Measurements from ENCODE around the gene GAB4. TPM values are rescaled to one million over a fixed set of nuclear protein-coding genes. Genes with fewer than 3 reads are reported as not detected.
"Not testable (repeated sequence)": the region's sequence is repeated elsewhere in the genome, so short reads cannot be mapped to it uniquely, and the experiment has no call there.

GAB4 gene, protein sequence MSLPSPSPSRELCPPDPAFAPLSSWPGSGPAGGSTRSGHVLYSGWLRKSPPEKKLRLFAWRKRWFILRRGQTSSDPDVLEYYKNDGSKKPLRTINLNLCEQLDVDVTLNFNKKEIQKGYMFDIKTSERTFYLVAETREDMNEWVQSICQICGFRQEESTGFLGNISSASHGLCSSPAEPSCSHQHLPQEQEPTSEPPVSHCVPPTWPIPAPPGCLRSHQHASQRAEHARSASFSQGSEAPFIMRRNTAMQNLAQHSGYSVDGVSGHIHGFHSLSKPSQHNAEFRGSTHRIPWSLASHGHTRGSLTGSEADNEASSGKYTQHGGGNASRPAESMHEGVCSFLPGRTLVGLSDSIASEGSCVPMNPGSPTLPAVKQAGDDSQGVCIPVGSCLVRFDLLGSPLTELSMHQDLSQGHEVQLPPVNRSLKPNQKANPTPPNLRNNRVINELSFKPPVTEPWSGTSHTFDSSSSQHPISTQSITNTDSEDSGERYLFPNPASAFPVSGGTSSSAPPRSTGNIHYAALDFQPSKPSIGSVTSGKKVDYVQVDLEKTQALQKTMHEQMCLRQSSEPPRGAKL
- total RNA-seq, result not detected in 2 replicates

DNA sequence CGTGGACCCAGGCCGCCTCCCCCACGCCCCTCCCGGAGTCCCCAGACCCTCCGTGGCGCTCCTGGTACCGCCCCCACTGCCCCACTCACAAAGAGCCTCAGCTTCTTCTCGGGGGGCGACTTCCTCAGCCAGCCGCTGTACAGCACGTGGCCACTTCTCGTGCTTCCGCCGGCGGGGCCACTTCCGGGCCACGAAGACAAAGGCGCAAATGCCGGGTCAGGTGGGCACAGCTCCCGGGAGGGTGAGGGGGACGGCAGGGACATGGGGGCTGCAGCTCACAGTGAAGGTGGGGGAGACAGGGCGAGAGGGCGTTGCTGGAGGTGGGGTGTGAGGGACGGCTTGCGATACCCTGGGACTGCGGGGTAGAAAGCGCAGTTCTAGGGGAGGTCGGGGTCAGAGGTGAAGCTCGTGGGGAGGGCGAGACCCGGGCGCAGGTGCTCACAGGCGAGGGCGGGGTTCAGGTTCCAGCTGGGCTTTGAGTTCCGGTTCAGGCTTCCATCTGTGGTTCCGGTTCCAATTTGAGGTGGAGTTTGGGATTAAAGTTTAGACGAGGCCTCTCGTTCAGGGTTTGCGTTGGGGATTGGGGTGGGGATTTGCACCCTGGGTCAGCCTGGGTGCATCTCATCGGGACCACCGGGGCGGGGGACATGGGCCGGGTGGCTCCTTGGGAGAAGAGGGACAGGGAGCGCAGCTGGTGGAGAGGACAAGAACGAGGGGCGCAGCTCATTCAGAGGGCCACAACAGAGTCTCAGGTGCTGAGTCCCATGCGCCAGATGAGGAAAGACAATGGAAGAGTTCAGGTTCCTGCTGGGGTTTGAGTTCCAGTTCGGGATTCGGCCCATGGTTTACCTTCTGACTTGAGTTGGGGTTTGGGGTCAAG lies at the start of gene GAB4:
Gene GAB4, minus strand, starts transcription at position 371 of the 880 bp plus-strand sequence. Its CDS starts 108 bp downstream, at position 263.
- intact Hi-C loops (cut with micrococcal nuclease), result no loop called here

DNA sequence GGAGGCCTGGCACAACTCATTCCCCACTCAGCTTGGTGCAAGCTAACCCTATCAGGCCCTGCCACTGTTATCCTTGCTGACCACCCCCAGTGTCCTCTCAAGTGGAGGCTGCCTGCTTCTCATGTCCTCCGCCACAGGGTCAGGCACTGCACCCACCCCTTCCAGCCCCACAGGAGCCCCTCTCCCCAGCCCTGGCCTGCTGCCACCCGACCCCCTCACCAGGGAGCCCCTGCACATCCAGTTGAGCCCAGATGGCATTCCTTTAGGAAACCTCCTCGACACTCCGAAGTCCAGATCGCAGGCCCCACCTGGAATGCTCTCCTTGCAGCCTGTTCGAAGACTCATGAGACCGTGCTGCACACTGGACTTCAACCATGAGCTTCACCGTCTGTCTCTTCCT lies 48.8 kb upstream of the GAB4 start:
- intact Hi-C loops (cut with micrococcal nuclease), result no loop called here

DNA sequence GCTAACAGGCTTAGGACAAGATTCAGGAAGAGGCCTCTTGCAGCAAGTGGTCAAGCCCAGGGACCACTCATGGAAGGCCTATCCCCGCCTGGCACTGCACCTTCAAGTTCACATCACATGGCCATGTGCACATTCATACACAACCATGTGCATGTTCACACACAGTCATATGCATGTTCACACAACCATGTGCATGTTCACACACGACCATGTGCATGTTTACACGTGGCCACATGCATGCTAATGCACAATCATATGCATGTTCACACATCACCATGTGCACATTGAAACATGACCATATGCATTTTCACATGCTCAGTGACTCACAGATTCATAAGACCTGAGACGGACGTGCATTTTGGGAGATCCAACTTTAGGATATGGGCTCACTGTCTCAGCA lies 48.0 kb upstream of the GAB4 start:
- intact Hi-C loops (cut with micrococcal nuclease), result no loop called here

DNA sequence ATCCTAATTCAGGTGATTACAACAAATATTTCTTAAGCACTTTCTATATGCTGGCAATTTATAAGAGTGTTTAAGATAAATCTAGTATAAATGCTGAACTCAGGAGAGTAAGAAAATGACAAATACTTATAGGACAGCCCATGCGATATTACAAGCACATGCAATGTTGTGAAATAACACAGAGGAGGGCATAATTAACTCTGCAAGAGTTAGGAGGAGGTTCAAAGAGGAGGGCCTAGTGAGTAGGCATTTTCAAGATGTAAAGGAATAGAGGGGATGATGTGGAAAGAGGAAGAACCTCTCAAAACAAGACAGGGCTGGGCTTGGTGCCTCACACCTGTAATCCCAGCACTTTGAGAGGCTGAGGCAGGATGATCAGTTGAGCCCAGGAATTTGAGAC lies 39.6 kb upstream of the GAB4 start:
- intact Hi-C loops (cut with micrococcal nuclease), result no loop called here

DNA sequence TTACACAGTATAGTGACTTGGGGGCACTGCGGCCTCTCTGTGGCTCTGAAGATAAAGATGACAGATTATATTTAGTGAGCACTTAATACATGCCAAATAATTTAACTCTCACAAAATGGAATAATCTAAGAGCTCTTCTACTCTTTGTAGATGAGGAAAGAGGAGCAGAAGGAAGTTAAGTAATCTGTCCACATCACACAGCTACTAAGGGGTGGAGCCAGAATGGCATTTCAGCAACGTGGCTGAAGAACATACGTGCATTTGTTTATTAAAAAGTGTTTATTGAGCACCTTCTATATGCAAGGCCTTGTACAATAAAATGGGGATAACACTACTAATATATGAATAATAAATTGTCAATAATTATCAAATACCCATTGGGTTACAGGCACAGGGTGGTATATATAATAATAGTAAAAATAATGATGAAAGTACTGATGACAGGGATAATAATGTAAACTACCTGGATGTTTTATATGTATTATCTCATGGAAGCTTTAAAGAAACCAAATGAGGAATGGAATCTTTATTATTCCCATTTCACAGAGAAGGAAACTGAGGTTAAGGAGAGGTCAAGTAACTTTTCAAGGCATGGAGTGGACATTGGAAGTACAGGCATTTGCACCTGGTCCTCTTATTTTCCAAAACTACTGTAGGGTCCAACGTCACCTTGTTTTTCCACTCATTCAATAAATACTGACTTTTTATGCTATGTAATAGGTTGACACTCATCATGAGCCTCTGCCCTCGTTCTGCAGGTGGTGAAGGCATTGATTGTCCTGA lies 38.7 kb upstream of the GAB4 start:
- intact Hi-C loops (cut with micrococcal nuclease), result no loop called here

DNA sequence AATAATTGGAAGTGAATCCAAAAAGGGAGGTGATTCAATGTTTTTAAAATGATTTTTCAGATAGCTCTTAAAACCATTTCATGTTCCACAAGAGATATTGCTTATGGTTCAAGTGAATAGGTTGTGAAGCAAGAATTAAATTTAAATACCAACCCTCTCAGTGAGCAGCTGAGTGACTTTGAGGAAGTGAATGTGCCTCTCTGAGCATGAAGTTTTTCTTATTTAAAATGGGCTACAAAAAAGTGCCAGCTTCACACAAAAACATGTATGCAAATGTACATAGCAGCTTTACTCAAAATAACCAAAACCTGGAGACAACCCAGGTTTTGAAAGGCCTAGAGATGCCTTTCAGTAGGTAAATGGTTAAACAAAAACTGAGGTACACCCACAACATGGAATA lies 35.5 kb upstream of the GAB4 start:
- intact Hi-C loops (cut with micrococcal nuclease), result no loop called here

DNA sequence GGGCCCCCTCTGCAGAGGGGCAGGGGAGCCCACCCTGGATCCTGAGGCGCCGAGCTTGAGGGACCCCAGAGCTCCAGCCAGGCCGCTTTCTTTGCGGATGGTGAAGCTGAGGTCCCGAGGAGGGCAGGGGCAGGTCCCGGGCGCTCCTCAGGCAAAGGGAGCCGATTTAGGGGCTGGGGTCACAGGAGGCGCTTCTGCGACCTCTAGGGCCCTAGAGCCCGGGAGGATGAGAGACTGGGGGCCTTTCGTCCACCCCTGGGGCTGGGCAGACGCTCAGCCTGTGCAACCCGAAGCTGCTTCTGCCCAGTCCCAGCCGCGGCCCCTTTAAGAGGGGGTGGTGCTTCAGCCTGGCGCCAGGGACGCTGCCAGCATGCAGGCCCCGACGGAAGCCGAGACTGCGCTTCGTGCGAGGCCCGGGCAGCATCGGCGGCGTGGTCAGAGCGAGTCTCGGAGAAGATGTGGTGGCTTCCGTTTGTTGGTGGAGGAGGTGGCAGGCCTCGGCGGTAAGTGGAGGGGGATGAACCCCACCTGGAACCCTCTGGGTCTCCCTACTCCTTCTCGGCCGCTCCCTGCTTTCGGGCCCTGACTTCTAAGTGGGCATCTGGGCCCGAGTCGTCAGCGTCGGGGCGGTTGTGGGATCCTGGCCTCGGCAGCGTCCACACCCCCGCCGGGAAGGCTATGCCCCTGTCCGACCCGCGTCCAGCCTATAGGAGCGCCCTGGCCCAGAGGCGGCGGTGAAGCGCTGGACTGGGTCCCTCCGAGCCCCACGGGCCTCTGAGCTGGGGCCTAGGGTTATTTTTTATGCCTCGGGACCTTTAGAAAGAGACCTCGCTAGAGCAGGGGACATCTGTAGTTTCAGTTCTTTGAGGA lies 29.1 kb upstream of the GAB4 start:
- intact Hi-C loops (cut with micrococcal nuclease), result not testable (repeated sequence)

DNA sequence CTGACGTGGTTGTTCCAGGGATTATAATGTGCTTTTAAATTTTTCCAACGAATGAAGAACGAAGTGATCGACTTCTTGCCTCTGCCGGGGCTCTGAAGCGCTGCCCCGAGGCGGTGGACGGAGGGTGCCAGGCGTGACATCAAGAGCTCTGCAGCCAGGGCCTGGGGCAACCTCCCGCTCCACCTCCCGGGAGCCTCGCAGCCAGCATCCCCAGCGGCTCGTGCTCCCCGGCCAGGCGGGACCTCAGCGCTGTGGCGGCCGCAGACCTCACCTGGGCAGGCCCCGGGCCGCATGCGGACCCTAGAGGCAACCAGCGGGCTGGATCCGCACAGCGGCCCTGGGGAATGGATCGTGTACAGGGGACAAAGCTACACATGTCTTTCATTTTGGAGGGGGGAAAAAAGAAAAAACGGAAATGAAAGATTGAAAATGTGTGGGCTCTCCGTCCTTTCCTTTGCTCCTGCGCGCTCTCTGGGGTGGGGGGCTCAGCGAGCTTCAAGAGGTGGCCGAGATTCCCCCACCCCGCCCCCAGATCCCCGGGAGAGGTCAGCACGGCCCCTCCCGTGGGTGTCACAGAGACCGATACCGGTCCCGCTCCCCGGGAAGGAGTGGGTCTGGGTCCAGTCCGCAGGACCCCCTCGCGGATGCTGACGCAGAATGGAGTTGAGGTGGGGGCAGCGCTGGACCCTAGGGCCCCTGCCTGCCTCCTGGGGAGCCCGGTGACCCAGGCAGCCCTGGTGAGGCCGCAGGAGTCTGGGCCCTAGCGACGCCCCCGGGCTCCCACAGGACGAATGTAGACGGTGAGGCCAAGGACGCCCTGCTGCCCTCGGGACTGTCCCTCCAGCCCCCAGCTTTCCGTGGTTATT lies 28.2 kb upstream of the GAB4 start:
- intact Hi-C loops (cut with micrococcal nuclease), result not testable (repeated sequence)

DNA sequence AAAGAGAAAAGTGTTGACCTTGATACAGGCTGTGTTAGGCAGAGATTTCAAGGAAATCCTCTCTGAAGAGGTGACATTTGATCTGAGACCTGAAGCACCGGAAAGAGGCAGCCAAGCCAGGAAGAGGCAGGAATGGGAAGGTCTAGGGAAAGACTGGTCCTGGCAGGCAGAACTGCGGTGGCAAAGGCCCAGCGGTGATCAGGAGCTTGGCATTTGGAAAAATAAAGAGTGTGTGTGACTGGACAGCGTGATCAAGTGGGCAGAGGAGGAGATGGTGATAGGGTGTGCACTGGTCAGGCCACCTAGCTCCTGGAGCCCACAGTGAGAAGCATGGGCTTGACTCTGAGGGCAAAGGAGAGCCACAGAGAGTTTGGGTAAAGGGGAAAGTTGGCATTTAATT lies 27.2 kb upstream of the GAB4 start:
- intact Hi-C loops (cut with micrococcal nuclease), result no loop called here

DNA sequence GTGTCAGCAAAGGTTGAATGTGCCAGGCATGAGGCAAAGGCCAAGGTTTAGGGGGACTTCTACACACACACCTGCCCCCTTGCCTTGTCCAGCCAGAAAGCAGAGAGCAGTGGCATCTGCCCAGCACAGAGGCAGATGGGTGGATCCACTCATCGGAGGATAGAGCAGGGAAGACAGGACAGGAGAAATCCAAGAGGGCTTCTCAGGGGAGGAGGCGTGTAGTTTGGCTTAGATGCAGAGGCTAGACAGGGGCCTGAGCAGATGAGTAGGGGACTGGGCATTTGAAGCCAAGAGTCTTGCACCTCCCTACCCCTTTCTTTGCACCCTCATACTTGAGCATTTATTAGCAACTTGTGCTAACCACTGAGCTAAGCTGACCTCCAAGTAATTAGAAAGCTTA lies 26.5 kb upstream of the GAB4 start:
- intact Hi-C loops (cut with micrococcal nuclease), result not testable (repeated sequence)

DNA sequence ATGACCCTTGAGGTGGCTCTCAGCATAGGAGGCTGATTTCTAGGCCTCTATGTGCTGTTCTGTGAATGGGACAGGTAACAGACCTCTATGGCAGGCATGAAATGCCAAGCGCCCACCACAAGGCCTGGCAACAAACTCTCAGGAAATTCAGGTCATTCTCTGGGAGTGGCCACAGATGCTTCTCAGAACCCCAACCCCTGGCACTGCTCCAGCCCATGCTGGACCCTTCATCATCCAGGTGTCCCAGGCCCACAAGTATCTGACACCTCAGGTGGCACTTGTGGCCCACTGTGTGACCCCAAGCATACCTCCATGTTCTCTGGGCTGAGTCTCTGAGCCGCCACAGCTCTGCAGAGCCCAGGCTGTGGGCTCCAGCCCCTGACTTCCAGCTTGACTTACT lies 24.3 kb upstream of the GAB4 start:
- intact Hi-C loops (cut with micrococcal nuclease), result not testable (repeated sequence)

DNA sequence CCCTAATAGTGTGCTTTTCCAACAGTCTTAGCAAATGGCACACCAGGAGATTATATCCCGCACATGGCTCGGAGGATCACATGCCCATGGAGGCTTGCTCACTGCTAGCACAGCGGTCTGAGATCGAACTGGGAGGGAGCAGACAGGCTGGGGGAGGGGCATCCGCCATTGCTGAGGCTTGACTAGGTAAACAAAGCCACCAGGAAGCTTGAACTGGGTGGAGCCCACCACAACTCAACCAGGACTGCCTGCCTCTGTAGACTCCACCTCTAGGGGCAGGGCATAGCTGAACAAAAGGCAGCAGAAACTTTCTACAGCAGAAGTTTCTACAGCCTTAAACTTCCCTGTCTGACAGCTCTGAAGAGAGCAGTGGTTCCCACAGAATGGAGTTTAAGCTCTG lies 16.4 kb upstream of the GAB4 start:
- intact Hi-C loops (cut with micrococcal nuclease), result not testable (repeated sequence)

DNA sequence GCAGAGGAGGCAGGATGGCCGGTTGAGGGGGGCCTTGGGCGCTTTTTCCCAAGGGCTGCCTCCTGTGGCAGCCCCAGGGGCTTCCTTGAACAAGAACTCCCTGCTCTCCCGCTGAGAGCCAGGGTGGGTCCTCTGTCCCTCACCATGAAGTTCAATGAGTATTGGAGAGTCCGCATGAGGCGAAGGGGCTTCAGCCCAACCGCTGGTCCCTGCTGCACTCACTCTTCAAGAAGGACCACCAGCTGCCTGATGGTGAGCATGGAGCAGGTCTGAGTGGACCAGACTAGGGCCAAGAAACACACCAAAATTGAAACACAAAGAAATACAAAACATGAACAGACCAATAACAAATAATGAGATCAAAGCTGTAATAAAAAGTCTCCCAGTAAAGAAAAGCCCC lies 7.5 kb upstream of the GAB4 start:
- intact Hi-C loops (cut with micrococcal nuclease), result not testable (repeated sequence)

DNA sequence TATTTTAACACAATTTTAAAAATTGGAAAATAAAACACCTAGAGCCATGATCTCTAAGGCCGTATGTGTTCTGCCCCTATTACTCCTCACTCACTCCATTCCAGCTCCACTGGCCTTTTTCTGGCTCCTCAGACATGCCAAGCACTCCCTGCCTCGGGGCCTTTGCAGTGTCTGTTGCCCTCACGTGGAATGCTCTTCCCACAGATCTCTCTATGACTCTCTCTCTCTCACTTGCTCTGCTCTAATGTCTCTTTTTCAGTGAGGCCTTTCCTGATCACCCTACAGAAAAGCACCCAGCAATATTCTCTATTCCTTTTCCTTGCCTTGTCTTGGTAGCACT lies 6.0 kb upstream of the GAB4 start:
- intact Hi-C loops (cut with micrococcal nuclease), result not testable (repeated sequence)

DNA sequence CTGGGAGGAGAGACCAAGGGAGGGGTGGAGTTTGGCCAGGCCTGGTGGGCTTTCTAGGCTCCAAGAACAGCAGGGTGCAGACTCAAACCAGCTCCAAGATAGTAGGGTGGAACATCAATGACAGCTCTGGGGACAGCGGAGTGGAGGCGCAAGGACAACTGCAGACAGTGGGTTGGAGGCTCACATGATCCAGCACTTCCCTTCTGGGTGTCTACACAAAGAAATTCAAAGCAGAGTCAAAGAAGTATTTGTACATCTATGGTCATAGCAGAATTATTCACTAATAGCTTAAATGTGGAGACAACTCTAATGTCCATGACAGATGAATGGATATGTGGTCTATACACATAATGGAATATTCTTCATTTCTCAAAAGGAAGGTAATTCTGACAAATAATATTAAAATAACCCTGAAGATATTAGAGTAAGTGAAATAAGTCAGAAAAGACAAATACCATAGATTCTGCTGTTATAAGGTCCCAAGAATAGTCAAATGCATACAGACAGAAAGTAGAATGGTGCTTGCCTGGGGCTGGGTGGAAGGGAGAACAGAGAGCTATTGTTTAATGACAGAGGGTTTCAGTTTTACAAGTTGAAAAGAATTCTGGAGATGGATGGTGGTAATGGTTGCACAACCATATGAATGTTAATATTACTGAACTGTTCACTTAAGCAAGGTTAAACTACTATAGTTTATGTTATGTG lies 5.5 kb upstream of the GAB4 start:
- intact Hi-C loops (cut with micrococcal nuclease), result no loop called here

DNA sequence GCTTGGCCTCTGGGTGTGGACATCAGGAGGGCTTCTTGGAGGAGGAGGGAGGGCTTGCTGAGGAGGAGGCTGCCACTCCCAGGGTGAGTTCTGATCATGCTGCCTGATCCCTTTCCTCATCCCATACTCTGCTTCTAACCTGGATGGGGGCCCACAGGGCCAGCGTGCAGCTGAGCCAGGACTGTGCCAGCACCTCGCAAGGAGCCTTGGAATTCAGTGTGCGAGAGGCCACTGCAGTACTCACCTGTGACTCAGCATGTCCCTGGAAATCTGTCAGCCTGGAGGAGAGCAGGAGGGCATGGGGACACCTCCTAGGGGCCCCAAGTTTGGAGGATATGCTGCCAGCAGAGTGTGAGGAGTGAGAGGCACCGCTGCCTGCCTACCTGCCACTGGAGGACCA lies 4.2 kb upstream of the GAB4 start:
- intact Hi-C loops (cut with micrococcal nuclease), result no loop called here

DNA sequence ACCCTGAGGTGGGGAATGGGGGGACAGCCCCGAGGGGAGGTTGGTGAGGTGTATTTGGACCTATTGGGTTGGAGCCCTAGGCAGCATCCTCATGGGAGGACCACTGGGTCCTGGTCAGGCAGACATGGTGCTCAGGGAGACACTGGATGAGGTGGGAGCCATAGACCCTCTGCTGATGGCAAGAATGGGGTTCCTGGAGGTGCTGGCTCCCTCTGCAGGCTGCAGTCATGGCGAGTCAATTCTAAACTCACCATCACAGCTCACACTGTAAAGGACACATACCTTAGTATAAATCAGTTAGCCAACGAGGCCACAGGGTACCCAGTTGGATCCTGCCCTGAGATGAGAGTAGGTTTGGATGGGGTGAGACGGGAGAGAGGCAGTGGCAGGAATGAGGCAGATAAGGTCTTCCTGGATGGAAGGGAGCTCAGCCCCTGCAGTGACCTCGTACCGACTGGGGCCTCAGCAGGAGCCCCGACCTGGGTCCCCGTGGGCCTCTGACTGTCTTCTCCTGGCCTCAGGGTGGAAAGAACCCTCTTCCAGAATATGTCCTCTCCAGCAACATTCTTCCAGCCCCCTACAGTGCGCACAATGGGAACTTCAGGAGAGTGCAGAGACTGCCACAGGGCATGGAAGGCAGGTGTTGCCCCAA lies 1.7 kb upstream of the GAB4 start:
- intact Hi-C loops (cut with micrococcal nuclease), result no loop called here

DNA sequence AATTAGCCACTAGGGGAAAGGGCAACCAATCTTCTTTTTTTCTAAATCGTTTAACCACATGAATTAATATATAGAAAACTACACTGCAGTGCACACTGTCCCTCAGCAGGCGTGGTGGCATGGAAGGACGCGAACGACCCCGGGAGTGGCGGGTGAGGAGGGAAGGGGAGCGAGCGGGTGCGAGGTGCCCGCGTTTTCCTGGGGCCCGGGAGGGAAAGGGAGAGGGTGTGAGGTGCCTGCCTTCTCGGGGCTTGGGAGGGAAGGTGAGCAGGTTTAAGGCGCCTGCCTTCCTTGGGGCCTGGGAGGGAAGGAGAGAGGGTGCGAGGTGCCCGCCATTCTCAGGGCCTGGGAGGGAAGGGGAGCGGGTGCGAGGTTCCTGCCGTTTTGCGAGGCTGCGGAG lies 765 bp downstream of the GAB4 start:
- intact Hi-C loops (cut with micrococcal nuclease), result no loop called here

Data from T-helper 1 cell treated with Interleukin-12 subunit alpha and Interleukin-12 subunit beta and Interleukin-4 antibody, amounts not matched to agents 30 ng/mL and 1 ng/mL, for 36 hours (primary cell).